ENCODE results near the gene CD3D.

DNA sequence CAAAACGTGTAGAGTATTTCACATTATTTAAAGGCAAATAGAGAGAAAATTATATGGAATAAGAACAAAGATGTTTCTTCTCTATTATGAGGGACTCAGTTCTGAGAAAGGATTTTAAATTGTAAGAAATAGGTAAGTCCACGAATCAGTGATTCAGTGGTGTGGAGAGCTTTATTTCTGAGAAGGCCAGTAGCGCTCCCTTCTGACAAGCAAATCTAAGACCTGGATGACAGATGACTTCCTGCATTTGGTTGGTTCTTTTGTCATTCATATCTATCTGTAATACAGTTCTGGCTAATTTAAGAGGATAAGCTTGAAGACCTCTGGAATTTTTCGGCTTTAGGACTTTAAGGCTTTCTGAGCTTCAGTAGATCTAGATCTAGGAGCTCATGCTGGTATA is 31.0 kb downstream of the CD3D start:
- TF ChIP-seq, protein P1, sequence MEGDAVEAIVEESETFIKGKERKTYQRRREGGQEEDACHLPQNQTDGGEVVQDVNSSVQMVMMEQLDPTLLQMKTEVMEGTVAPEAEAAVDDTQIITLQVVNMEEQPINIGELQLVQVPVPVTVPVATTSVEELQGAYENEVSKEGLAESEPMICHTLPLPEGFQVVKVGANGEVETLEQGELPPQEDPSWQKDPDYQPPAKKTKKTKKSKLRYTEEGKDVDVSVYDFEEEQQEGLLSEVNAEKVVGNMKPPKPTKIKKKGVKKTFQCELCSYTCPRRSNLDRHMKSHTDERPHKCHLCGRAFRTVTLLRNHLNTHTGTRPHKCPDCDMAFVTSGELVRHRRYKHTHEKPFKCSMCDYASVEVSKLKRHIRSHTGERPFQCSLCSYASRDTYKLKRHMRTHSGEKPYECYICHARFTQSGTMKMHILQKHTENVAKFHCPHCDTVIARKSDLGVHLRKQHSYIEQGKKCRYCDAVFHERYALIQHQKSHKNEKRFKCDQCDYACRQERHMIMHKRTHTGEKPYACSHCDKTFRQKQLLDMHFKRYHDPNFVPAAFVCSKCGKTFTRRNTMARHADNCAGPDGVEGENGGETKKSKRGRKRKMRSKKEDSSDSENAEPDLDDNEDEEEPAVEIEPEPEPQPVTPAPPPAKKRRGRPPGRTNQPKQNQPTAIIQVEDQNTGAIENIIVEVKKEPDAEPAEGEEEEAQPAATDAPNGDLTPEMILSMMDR (conservative IDR thresholded peaks at IDR 0.05): no peak
- no peak for TF ChIP-seq ZFX (IDR thresholded peaks at IDR 0.05)
